Liver (tissue), 3 donors: ENCODE data around the gene TNP2.
"Not testable (repeated sequence)": the region's sequence is repeated elsewhere in the genome, so short reads cannot be mapped to it uniquely, and the experiment has no call there.

Source experiments
- HNF4A ChIP-seq, 2 donors: conservative IDR thresholded peaks; 2 replicates each; pipeline ENCODE4 v1.6.1; 2016; ENCODE audit warnings: antibody characterized with exemption in 2 of 2, mild to moderate bottlenecking in 2 of 2
- NR2F2 ChIP-seq: IDR thresholded peaks from 2 replicates; pipeline ENCODE4 v1.6.1; 2016; ENCODE audit warnings: antibody characterized with exemption
- RAD21 ChIP-seq, 2 donors: IDR thresholded peaks; 2 replicates each; pipeline ENCODE4 v1.6.1; 2016; ENCODE audit warnings: antibody characterized with exemption in 2 of 2, mild to moderate bottlenecking in 2 of 2
- RXRA ChIP-seq, 2 donors: IDR thresholded peaks; 2 replicates each; pipeline ENCODE4 v1.6.1; 2017 to 2018; ENCODE audit warnings: antibody characterized with exemption in 2 of 2, mild to moderate bottlenecking in 1 of 2
- TAF1 ChIP-seq: conservative IDR thresholded peaks from 2 replicates; pipeline ENCODE4 v1.6.1; 2016; ENCODE audit warnings: antibody characterized with exemption, mild to moderate bottlenecking
- TF ChIP-seq, protein P1 (sequence below): fragments of 150-350 bp; IDR thresholded peaks from 2 replicates; pipeline ENCODE4 v1.5.1; 2017; ENCODE audit warnings: improper control_type of control experiment, low read depth, low read length; ENCODE audit not compliant: missing input control
- TF ChIP-seq, protein P2 (sequence below): IDR thresholded peaks from 2 replicates; pipeline ENCODE4 v1.6.1; 2016; ENCODE audit warnings: antibody characterized with exemption
- TF ChIP-seq, protein P3 (sequence below): IDR thresholded peaks from 2 replicates; pipeline ENCODE4 v1.6.1; 2016; ENCODE audit warnings: antibody characterized with exemption, mild to moderate bottlenecking
- donor health status: healthy.
- donor health status: healthy.

- TF ChIP-seq, protein P1, sequence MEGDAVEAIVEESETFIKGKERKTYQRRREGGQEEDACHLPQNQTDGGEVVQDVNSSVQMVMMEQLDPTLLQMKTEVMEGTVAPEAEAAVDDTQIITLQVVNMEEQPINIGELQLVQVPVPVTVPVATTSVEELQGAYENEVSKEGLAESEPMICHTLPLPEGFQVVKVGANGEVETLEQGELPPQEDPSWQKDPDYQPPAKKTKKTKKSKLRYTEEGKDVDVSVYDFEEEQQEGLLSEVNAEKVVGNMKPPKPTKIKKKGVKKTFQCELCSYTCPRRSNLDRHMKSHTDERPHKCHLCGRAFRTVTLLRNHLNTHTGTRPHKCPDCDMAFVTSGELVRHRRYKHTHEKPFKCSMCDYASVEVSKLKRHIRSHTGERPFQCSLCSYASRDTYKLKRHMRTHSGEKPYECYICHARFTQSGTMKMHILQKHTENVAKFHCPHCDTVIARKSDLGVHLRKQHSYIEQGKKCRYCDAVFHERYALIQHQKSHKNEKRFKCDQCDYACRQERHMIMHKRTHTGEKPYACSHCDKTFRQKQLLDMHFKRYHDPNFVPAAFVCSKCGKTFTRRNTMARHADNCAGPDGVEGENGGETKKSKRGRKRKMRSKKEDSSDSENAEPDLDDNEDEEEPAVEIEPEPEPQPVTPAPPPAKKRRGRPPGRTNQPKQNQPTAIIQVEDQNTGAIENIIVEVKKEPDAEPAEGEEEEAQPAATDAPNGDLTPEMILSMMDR, result not testable (repeated sequence)
- TF ChIP-seq, protein P2, sequence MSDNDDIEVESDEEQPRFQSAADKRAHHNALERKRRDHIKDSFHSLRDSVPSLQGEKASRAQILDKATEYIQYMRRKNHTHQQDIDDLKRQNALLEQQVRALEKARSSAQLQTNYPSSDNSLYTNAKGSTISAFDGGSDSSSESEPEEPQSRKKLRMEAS, result not testable (repeated sequence)
- not testable (repeated sequence) for TF ChIP-seq TAF1; HNF4A (conservative IDR thresholded peaks at IDR 0.05); RXRA (IDR thresholded peaks at IDR 0.05); NR2F2; RAD21 (IDR thresholded peaks at IDR 0.05)
- TF ChIP-seq, protein P3, sequence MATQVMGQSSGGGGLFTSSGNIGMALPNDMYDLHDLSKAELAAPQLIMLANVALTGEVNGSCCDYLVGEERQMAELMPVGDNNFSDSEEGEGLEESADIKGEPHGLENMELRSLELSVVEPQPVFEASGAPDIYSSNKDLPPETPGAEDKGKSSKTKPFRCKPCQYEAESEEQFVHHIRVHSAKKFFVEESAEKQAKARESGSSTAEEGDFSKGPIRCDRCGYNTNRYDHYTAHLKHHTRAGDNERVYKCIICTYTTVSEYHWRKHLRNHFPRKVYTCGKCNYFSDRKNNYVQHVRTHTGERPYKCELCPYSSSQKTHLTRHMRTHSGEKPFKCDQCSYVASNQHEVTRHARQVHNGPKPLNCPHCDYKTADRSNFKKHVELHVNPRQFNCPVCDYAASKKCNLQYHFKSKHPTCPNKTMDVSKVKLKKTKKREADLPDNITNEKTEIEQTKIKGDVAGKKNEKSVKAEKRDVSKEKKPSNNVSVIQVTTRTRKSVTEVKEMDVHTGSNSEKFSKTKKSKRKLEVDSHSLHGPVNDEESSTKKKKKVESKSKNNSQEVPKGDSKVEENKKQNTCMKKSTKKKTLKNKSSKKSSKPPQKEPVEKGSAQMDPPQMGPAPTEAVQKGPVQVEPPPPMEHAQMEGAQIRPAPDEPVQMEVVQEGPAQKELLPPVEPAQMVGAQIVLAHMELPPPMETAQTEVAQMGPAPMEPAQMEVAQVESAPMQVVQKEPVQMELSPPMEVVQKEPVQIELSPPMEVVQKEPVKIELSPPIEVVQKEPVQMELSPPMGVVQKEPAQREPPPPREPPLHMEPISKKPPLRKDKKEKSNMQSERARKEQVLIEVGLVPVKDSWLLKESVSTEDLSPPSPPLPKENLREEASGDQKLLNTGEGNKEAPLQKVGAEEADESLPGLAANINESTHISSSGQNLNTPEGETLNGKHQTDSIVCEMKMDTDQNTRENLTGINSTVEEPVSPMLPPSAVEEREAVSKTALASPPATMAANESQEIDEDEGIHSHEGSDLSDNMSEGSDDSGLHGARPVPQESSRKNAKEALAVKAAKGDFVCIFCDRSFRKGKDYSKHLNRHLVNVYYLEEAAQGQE, result not testable (repeated sequence)
Measured at GRCh38 chr16:11289696-11290095, 20.6 kb upstream of the TNP2 start.
